K562 (cell line): Measurements from ENCODE around the gene MYL4. TPM values are rescaled to one million over a fixed set of nuclear protein-coding genes. Genes with fewer than 3 reads are reported as not detected.
A peak's percentile ranks its signal among the peaks of the same experiment; 100 is the strongest.

ENCODE experiments used
- CBX2 ChIP-seq: fragments of 200-600 bp; sonication (generic); IDR thresholded peaks from one replicate; pipeline ENCODE4 v1.6.1; 2012; ENCODE audit warnings: mild to moderate bottlenecking, low read length, inconsistent platforms; ENCODE audit not compliant: insufficient read depth, poor library complexity, severe bottlenecking
- COPS2 ChIP-seq: fragments of 450-650 bp; conservative IDR thresholded peaks from 2 replicates; pipeline ENCODE4 v1.6.1; 2016; ENCODE audit warnings: mild to moderate bottlenecking, moderate library complexity
- EP300 ChIP-seq: IDR thresholded peaks from 2 replicates; pipeline ENCODE4 v1.6.1; 2012; ENCODE audit warnings: low read length, improper control_type of control experiment
- ETV6 ChIP-seq, 3 experiments: fragments of 150-350 bp in 1 of 3; sonication (generic) in 1 of 3; formaldehyde crosslinking in 1 of 3; IDR thresholded peaks; 2 replicates each; pipeline versions ENCODE4 v1.6.1 to v1.8.0; 2014 to 2022; ENCODE audit warnings: borderline replicate concordance in 2 of 3, low read depth in 2 of 3, antibody characterized with exemption in 1 of 3, low read length in 1 of 3, mild to moderate bottlenecking in 1 of 3, missing genetic modification reagents in 1 of 3
- HDAC3 ChIP-seq: fragments of 450-650 bp; IDR thresholded peaks from 2 replicates; pipeline ENCODE4 v1.6.1; 2018; ENCODE audit warnings: borderline replicate concordance, mild to moderate bottlenecking, moderate library complexity; ENCODE audit not compliant: partially characterized antibody
- HDGF ChIP-seq: fragments of 450-650 bp; IDR thresholded peaks from 2 replicates; pipeline ENCODE4 v1.6.1; 2016
- MEF2D ChIP-seq: conservative IDR thresholded peaks from 2 replicates; pipeline ENCODE4 v1.6.1; 2016; ENCODE audit warnings: low read depth, missing genetic modification characterization, missing compliant biosample characterization
- ZBTB7A ChIP-seq: IDR thresholded peaks from 2 replicates; pipeline ENCODE4 v1.6.1; 2011; ENCODE audit warnings: low read depth, mild to moderate bottlenecking, low read length, moderate library complexity, borderline replicate concordance; ENCODE audit not compliant: control insufficient read depth
- ZNF785 ChIP-seq: fragments of 250-450 bp; sonication (Bioruptor Pico); IDR thresholded peaks from 2 replicates; pipeline ENCODE4 v1.4.0; 2020; ENCODE audit warnings: mild to moderate bottlenecking
- polyA plus RNA-seq, 8 experiments: library from polyadenylated mRNA; depleted of rRNA in 4 of 8; stranded (reverse) in 5 of 8; unstranded in 3 of 8; fragments of >200 nt; fragmentation: Nextera tagmentation in 2 of 8; fragmentation: Illumina TruSeq in 1 of 8; extraction: Ambion mirVana in 2 of 8; extraction: Trizol in 1 of 8; gene quantifications; 2 replicates each; pipeline versions ENCODE4 v1.2.1 to v1.2.3, GENCODE V29; 2011 to 2014; ENCODE audit warnings: inconsistent platforms in 1 of 8, missing spikeins in 1 of 8
- total RNA-seq, 7 experiments: library from RNA; depleted of rRNA in 6 of 7; stranded (reverse); fragments of >200 nt in 6 of 7; fragmentation: Illumina TruSeq in 2 of 7; extraction: Trizol in 2 of 7; gene quantifications; 2 replicates each; pipeline versions ENCODE4 v1.2.1 to v1.2.3, GENCODE V29; 2011 to 2021; ENCODE audit warnings: low replicate concordance in 1 of 7
- TF ChIP-seq, protein P1 (sequence below): fragments of 250-450 bp; sonication (Bioruptor Pico); IDR thresholded peaks from 2 replicates; pipeline ENCODE4 v1.5.1; 2021; ENCODE audit warnings: mild to moderate bottlenecking
- TF ChIP-seq, protein P2 (sequence below): sonication (generic); formaldehyde crosslinking; IDR thresholded peaks from 2 replicates; pipeline ENCODE4 v1.8.1; 2023; ENCODE audit warnings: mild to moderate bottlenecking, missing genetic modification reagents
- TF ChIP-seq, protein P3 (sequence below), 2 experiments: fragments of 450-650 bp; formaldehyde crosslinking in 1 of 2; IDR thresholded peaks; 2 replicates each; pipeline versions ENCODE4 v1.4.0 to v1.6.1; 2014 to 2020; ENCODE audit warnings: mild to moderate bottlenecking in 2 of 2, borderline replicate concordance in 1 of 2, low read depth in 1 of 2

Gene MYL4
- total and polyA plus RNA-seq, 9 of the 15 experiments (the other 6 are each of a cell fraction or from before 2014, with no cell fraction given): 117 to 423 (median 221) TPM

DNA sequence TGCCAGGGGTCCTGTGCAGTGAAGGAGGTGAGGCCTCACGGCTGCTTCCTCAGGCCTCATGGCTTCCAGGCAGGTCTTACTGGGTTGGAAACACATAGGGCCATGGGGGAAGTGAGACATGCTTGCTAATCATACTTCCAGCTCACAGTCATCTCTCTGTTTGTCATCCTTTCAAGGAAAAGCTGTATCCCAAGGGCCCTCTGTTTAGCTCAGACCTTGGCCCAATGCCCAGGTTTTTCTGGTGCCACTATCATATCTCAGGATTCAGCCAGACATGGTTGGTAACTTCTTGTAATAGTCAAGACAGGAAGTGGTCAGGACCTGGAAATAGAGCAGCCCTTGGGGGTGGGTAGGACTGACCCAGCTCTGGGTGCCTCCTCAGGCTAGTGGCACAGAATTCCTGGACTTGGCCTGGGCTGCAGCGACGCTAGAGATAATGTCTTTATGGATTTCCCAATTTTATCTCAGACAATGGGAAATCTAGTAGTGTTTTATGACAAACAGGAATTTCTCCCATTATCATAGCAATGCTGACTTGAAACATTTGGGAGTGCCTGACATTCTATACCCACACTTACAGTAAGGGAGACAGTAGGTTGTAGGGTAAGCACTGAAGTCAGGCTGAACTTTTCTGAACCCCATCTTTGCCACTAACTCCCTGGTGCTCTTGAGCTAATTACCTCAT lies 31.0 kb downstream of the MYL4 start (continued):
- TF ChIP-seq ZNF785 (CRISPR knock-in tag) (no peak), CBX2 (no peak), HDAC3 (no peak), EP300 (peak; percentile 55), ETV6 (IDR thresholded peaks at IDR 0.05; ENCODE audit: borderline replicate concordance in 1 of 2, low read depth in 2 of 2, low read length in 1 of 2) (peak in 1 of 2 experiments; percentile 78; a peak in 1 of 4 replicates), ETV6 (CRISPR knock-in tag; IDR thresholded peaks at IDR 0.05; ENCODE audit: borderline replicate concordance) (no peak), ZBTB7A (no peak), HDGF (no peak), COPS2 (no peak), MEF2D (tag) (0 out of 2 replicates have a peak, but pooled peaks have one; percentile 54)
- TF ChIP-seq, protein P1, sequence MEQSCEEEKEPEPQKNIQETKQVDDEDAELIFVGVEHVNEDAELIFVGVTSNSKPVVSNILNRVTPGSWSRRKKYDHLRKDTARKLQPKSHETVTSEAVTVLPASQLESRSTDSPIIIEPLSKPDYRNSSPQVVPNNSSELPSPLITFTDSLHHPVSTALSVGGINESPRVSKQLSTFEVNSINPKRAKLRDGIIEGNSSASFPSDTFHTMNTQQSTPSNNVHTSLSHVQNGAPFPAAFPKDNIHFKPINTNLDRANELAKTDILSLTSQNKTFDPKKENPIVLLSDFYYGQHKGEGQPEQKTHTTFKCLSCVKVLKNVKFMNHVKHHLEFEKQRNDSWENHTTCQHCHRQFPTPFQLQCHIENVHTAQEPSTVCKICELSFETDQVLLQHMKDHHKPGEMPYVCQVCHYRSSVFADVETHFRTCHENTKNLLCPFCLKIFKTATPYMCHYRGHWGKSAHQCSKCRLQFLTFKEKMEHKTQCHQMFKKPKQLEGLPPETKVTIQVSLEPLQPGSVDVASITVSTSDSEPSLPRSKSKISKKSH (CRISPR knock-in tag): no peak
- TF ChIP-seq, protein P2, sequence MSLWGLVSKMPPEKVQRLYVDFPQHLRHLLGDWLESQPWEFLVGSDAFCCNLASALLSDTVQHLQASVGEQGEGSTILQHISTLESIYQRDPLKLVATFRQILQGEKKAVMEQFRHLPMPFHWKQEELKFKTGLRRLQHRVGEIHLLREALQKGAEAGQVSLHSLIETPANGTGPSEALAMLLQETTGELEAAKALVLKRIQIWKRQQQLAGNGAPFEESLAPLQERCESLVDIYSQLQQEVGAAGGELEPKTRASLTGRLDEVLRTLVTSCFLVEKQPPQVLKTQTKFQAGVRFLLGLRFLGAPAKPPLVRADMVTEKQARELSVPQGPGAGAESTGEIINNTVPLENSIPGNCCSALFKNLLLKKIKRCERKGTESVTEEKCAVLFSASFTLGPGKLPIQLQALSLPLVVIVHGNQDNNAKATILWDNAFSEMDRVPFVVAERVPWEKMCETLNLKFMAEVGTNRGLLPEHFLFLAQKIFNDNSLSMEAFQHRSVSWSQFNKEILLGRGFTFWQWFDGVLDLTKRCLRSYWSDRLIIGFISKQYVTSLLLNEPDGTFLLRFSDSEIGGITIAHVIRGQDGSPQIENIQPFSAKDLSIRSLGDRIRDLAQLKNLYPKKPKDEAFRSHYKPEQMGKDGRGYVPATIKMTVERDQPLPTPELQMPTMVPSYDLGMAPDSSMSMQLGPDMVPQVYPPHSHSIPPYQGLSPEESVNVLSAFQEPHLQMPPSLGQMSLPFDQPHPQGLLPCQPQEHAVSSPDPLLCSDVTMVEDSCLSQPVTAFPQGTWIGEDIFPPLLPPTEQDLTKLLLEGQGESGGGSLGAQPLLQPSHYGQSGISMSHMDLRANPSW: no peak
- TF ChIP-seq, protein P3, sequence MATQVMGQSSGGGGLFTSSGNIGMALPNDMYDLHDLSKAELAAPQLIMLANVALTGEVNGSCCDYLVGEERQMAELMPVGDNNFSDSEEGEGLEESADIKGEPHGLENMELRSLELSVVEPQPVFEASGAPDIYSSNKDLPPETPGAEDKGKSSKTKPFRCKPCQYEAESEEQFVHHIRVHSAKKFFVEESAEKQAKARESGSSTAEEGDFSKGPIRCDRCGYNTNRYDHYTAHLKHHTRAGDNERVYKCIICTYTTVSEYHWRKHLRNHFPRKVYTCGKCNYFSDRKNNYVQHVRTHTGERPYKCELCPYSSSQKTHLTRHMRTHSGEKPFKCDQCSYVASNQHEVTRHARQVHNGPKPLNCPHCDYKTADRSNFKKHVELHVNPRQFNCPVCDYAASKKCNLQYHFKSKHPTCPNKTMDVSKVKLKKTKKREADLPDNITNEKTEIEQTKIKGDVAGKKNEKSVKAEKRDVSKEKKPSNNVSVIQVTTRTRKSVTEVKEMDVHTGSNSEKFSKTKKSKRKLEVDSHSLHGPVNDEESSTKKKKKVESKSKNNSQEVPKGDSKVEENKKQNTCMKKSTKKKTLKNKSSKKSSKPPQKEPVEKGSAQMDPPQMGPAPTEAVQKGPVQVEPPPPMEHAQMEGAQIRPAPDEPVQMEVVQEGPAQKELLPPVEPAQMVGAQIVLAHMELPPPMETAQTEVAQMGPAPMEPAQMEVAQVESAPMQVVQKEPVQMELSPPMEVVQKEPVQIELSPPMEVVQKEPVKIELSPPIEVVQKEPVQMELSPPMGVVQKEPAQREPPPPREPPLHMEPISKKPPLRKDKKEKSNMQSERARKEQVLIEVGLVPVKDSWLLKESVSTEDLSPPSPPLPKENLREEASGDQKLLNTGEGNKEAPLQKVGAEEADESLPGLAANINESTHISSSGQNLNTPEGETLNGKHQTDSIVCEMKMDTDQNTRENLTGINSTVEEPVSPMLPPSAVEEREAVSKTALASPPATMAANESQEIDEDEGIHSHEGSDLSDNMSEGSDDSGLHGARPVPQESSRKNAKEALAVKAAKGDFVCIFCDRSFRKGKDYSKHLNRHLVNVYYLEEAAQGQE (IDR thresholded peaks at IDR 0.05; ENCODE audit: borderline replicate concordance): peak; percentile 43
- TF ChIP-seq, protein P3 (CRISPR knock-in tag; IDR thresholded peaks at IDR 0.05; ENCODE audit: low read depth): no peak
